IPS-15b (cell line): ENCODE results near the gene LINGO3.

Source experiments
- H3K27me3 ChIP-seq: one replicate; pipeline ENCODE4 v1.6.1; 2013; ENCODE audit warnings: low read length; ENCODE audit not compliant: control insufficient read depth, insufficient read depth
- H3K36me3 ChIP-seq: one replicate; pipeline ENCODE4 v1.6.1; 2013; ENCODE audit warnings: low read length; ENCODE audit not compliant: control insufficient read depth, insufficient read depth
- H3K4me1 ChIP-seq: one replicate; pipeline ENCODE4 v1.6.1; 2013; ENCODE audit warnings: mild to moderate bottlenecking, low read length; ENCODE audit not compliant: control insufficient read depth, insufficient read depth
- H3K4me3 ChIP-seq: one replicate; pipeline ENCODE4 v1.5.1; 2013; ENCODE audit warnings: low read depth, low read length
- H3K9ac ChIP-seq: one replicate; pipeline ENCODE4 v1.6.1; 2013; ENCODE audit warnings: low read depth, mild to moderate bottlenecking, low read length
- H3K9me3 ChIP-seq: one replicate; pipeline ENCODE4 v1.6.1; 2013; ENCODE audit warnings: mild to moderate bottlenecking, low read length; ENCODE audit not compliant: control insufficient read depth, insufficient read depth

The LINGO3 gene

DNA sequence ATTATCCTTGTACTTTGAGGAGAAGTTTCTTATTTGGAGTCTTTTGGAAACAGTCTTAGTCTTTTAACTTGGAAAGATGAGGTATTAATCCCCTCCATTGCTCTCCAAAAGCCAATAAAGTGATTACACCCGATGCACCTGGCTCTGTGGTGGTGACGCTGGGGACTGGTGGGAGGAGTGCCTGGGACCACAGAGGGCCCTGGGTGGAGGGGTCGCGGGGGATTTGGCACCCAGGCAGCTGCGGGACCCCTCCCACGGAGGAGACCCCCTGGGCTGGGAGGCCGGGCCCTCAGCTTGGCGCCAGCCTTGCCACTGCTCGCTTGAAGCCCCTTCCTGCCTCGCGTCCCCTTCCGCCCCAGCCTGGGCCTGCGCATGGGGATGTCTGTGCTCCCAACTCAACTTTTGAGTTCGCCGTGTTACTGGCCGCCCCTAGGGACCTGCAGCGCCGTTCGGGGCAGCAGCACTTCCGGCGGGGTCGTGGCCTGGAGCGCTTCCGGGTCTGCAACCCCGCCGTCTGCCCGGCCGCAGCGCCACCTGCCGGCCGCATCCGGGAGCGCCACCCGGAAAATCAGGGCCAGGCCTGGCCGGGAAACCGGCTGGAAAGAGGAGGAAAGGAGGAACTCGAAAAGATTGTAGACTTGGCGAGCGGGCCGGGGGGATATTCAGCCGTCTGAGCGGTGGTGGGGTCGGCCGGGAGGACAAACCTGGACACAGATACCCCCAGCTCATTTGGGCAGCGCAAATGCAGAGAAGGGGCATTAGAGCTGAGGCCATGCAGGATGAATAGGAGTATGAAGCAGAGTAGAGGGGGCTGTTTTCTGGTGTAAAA is 34.4 kb downstream of the LINGO3 start:
- Histone ChIP-seq H3K27me3 (no peaks in the 10 kb centered on the region), H3K4me3 (peak overlapping the region; percentile 11), H3K9ac (no peak overlapping the region), H3K36me3 (peaks cover 17% of the 10 kb centered on the region), H3K9me3 (no peaks in the 10 kb centered on the region), H3K4me1 (peaks cover 3% of the 10 kb centered on the region)

DNA sequence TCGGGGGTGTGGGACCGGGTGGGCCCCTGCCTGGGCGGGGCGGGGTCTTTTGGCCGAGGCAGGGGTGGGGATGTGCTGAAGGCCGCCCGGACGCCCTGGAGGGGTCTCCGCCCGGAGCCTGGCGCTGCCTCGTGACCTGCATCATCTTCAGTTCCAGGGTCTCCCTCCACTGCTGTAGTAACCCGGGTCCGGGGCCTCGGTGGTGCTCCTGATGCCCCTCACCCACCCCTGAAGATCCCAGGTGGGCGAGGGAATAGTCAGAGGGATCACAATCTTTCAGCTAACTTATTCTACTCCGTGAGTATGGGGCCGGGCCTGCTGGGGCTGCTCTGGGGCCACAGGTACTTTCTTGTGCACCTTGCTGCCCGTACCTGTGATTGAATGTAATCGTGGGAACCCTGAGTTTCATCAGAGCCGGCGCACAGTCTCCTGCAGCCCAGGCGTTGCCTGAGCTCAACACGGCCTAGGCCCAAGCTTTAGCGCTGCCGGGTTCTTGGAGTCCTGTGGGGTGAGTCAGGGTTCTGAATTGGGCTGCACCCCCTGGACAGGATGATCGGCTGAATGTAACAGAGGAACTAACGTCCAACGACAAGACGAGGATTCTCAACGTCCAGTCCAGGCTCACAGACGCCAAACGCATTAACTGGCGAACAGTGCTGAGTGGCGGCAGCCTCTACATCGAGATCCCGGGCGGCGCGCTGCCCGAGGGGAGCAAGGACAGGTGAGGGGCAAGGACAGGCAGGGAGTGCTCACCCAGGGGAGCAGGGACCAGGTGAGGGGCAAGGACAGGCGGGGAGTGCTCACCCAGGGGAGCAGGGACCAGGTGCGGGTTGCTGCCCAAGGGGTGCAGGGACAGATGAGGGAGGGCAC is 36.5 kb downstream of the LINGO3 start:
- H3K9me3 ChIP-seq, result no peaks in the 10 kb centered on the region
- H3K36me3 ChIP-seq, result peaks cover 17% of the 10 kb centered on the region
- H3K9ac ChIP-seq, result peak overlapping the region; percentile 76
- H3K4me1 ChIP-seq, result peaks cover 4% of the 10 kb centered on the region
- peak overlapping the region; percentile 89 for H3K4me3 ChIP-seq
- no peaks in the 10 kb centered on the region for H3K27me3 ChIP-seq

DNA sequence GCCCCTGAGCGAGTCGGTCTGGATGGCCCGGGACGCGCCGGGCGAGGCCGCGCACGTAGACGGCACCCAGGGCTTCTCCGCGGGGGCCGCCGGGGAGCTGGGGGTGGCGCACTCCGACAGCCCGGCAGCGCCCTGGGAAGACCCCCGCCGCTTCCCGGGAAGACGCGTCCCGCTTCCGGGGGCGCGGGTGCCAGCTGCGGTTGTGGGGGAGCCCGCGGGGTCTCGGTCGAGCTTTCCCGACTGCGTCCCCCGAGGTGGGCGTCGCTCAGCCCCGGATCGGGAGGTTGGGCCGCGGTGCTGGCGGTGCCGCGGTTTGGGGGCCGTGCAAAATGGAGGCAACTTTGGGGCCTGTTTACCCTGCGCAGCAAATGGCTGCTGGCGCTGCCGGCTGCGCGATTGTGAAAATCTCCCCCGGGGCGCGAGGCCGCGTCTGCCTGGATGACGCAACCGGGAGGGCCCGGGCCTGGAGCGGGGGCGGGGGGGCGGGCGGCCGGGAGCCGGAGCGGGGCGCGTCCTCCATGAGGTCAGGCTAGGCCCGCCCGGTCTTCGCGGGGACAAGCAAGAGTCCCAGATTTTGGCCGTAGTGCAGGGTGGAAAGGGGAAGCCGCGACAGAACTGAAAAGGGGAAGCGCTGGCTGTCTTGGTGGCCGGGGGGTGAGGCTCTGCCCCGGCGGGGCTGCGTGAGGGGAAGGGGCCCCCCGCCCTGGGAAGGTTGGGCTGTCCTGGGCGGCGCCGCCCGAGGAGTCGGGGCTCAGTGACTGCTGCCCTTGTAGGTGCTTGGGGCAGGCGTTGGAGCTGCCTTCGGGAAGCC is 37.3 kb downstream of the LINGO3 start:
- Histone ChIP-seq H3K9ac (peak overlapping the region; percentile 83), H3K4me3 (peak overlapping the region; percentile 89), H3K36me3 (peaks cover 17% of the 10 kb centered on the region), H3K9me3 (no peaks in the 10 kb centered on the region), H3K4me1 (peaks cover 4% of the 10 kb centered on the region), H3K27me3 (no peaks in the 10 kb centered on the region)

DNA sequence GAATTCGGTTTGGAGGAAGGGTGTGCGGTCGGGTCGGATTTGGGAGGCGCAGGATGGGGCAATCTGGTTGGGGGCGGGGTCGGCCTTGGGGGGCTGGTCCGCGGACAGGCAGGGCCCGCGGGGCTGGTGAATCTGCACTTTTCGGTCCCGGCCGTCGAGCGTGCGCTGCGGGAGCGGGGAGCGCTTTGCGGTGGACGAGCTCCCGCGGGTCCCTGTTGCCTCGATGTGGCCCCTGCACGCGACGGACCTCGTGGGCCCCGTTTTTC is 37.9 kb downstream of the LINGO3 start:
- Histone ChIP-seq H3K36me3 (peaks cover 17% of the 10 kb centered on the region), H3K9ac (peak overlapping the region; percentile 83), H3K27me3 (no peaks in the 10 kb centered on the region), H3K9me3 (no peaks in the 10 kb centered on the region), H3K4me3 (peak overlapping the region; percentile 89), H3K4me1 (peaks cover 4% of the 10 kb centered on the region)

DNA sequence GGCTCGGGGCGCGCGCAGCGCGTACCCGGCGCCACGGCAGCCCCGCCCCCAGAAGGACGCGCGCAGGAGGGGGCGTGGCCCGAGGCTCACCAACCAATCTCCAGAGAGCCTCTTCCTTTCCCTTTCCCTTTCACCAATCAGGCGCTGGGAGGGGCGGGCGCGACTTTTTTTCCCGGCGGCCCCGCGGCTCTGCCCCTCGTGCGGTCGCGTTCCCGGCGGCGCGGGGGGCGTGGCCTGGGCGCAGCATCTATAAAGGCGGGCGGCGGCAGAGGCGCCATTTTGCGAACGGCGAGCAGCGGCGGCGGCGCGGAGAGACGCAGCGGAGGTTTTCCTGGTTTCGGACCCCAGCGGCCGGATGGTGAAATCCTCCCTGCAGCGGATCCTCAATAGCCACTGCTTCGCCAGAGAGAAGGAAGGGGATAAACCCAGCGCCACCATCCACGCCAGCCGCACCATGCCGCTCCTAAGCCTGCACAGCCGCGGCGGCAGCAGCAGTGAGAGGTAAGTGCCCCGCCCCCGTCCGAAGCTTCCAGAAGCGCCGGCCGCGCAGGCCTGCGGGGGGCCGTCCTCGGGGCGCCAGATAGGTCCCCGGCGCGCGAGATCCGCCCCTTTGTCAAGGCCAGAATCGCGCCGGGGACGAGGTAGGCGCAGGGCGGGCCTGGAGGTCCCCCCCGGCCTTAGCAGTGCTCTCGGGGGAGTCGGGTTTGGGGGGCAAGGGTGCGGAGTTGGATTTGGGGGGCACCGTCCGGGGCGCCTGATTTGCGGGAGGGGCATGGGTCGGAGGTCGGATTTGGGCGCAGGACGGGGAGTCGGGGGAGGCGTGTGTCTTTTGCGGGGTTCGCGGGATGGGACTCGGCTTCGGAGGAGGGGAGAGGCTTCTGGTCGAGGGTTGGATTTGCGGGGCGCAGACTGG is 38.5 kb downstream of the LINGO3 start:
- peak overlapping the region; percentile 83 for H3K9ac ChIP-seq
- H3K27me3 ChIP-seq, result no peaks in the 10 kb centered on the region
- peaks cover 17% of the 10 kb centered on the region for H3K36me3 ChIP-seq
- H3K4me3 ChIP-seq, result peak overlapping the region; percentile 89
- H3K4me1 ChIP-seq, result peaks cover 4% of the 10 kb centered on the region
- H3K9me3 ChIP-seq, result no peaks in the 10 kb centered on the region

DNA sequence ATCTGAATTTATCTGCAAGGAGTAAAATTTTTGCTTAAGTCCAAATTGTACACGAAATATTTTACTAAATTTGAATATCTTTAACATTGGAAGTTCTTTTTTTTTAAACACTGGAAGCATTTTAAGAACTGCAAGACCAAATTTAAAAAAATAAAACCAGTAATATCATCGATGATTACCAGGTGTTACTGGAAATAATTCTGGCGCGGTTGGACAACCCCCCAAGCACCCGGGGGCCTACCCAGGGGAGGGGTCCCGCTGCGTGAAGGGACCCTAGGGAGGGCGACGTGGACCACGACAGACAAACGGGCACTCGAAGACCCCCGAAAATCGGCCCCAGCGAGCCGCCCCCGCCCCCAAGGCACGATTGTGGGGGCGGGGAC is 39.1 kb downstream of the LINGO3 start:
- H3K36me3 ChIP-seq, result peaks cover 17% of the 10 kb centered on the region
- peak overlapping the region; percentile 79 for H3K9ac ChIP-seq
- H3K9me3 ChIP-seq, result no peaks in the 10 kb centered on the region
- H3K4me3 ChIP-seq, result peak overlapping the region; percentile 58
- H3K4me1 ChIP-seq, result peaks cover 4% of the 10 kb centered on the region
- no peaks in the 10 kb centered on the region for H3K27me3 ChIP-seq

DNA sequence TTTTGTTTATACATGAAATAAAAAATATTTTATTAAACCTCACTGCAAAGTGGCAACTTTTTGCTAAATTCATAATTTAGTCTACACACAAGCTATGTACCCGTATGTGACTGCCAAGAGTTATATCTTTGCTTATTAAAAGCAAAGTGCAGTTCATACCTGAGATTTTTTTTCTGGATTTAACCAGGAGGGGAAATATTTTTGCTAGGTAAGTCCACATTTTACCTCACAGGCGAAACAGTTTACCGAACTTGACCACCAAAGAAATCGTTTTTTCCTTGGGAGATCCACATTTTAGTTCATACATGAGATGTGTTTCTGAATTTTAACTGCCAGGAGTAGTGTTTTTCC is 39.5 kb downstream of the LINGO3 start:
- peaks cover 4% of the 10 kb centered on the region for H3K4me1 ChIP-seq

DNA sequence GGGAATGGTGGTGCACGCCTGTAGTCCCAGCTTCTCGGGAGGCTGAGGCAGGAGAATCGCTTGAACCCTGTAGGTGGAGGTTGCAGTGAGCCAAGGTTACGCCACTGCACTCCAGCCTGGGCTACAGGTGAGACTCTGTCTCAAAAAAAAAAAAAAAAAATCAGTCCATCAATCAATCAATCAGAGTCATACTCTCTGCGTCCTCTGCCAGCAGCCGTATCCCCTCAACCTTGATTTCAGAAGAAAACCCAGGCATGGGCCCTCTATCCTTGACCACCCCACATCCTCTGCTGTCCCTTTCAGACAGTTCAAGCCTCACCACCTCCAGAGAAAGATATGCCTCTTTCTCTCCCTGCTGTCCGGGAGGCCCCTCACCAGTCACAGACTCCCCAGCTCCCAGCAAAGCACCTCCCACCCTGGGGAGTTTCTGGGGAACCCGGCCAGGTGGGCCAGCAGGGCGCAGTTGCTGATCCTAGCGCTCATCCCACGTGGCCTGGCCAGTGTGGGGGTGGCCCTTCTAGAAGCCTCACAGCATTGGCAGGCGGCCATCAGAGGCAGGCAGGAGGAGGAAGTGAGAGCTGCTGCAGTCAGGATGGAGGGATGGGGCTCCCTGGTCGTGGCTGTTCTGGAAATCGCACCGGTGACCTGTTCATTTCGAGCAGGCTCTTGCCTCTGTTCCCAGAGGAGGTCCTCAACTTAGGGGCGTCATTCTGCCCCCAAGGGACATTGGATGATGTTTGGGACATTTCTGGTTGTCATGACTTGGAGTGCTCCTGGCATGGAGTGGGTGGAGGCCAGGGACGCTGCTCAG is 41.6 kb downstream of the LINGO3 start:
- H3K9ac ChIP-seq, result no peak overlapping the region
- H3K9me3 ChIP-seq, result no peaks in the 10 kb centered on the region
- no peaks in the 10 kb centered on the region for H3K27me3 ChIP-seq
- H3K4me3 ChIP-seq, result no peak overlapping the region
- H3K4me1 ChIP-seq, result peaks cover 2% of the 10 kb centered on the region
- H3K36me3 ChIP-seq, result peaks cover 6% of the 10 kb centered on the region

More for the DNA sequence above, 39.5 kb downstream of the LINGO3 start:
- Histone ChIP-seq H3K4me3 (peak overlapping the region; percentile 58), H3K9ac (no peak overlapping the region), H3K9me3 (no peaks in the 10 kb centered on the region), H3K27me3 (no peaks in the 10 kb centered on the region), H3K36me3 (peaks cover 17% of the 10 kb centered on the region)

DNA sequence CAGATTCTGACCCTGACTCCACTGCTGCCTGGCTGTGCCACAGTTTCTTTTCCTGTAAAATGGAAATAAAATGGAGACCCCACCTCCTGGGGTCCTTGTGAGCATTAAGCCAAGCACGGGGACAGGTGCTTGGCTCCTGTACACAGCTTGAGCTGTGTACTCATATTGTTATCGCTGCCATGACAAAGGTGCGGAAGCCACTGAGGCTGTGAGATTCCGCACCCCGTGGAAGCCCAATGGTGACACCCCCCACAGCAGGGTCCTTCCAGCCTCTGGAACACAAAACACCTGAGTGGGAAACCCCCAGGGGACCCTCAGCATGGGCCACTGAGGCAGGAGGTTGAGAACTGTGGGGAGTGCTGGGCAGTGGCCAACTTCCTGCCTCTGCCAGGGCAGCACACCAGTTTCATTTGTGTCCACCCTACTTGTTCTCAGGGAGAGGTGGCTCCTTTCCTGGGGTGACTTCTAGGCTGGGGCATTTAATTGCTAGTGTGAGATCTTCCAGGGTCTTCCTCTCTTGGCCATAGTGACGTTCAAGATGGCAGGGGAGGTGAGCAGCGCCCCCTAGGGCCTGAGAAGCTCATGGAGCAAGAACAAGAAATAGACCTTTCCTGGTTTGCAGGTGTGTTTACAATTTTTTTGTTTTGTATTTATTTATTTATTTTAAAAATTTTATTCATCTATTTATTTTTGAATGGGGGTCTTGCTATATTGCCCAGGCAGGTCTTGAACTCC is 46.3 kb downstream of the LINGO3 start:
- Histone ChIP-seq H3K4me3 (no peak overlapping the region), H3K9me3 (no peaks in the 10 kb centered on the region), H3K4me1 (no peaks in the 10 kb centered on the region), H3K9ac (no peak overlapping the region), H3K36me3 (no peaks in the 10 kb centered on the region), H3K27me3 (no peaks in the 10 kb centered on the region)

DNA sequence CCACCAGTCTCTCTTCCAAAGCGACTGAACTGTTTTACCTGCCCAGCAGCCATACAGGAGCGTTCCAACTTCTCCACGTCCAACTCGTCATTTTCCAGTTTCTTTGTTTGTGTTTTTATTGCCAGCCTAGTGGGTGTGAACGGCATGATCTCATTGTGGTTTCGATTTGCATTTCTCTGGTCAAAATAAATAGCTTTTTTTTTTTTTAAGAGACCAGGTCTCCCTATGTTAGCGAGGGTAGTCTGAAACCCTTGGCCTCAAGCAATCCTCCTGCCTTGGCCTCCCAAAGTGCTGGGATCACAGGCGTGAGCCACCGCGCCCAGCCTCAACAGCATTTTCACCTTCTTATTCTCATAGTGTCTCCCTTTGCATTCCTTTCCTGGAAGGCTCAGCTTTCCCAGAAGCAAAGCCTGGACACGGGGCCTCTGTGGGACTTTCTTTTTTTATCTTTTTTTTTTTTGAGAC is 47.6 kb downstream of the LINGO3 start:
- Histone ChIP-seq H3K9me3 (no peaks in the 10 kb centered on the region), H3K36me3 (no peaks in the 10 kb centered on the region), H3K4me1 (no peaks in the 10 kb centered on the region), H3K27me3 (no peaks in the 10 kb centered on the region), H3K9ac (no peak overlapping the region), H3K4me3 (no peak overlapping the region)
